Type B pancreatic cell (in vitro differentiated cells): ENCODE results near the gene GLDC. TPM values are rescaled to one million over a fixed set of nuclear protein-coding genes. Genes with fewer than 3 reads are reported as not detected.

Experiments
- DNase-seq: peaks from one replicate; pipeline ENCODE4 v3.0.0; 2021; ENCODE audit warnings: mixed read lengths; ENCODE audit not compliant: unreplicated experiment; ENCODE audit errors: extremely low spot score
- H3K27ac Mint-ChIP-seq: 2 replicates; pipeline ENCODE4 v1.8.0; 2021; ENCODE audit warnings: mild to moderate bottlenecking, mixed read lengths
- H3K27me3 Mint-ChIP-seq: 2 replicates; pipeline ENCODE4 v1.8.0; 2021; ENCODE audit warnings: mixed read lengths
- H3K36me3 Mint-ChIP-seq: 2 replicates; pipeline ENCODE4 v1.8.0; 2021; ENCODE audit warnings: mixed read lengths
- H3K4me1 Mint-ChIP-seq: one replicate; pipeline ENCODE4 v1.8.0; 2021; ENCODE audit warnings: mixed read lengths; ENCODE audit not compliant: unreplicated experiment
- H3K4me3 Mint-ChIP-seq: 2 replicates; pipeline ENCODE4 v1.8.0; 2021; ENCODE audit warnings: mild to moderate bottlenecking, mixed read lengths
- H3K9me3 Mint-ChIP-seq: 2 replicates; pipeline ENCODE4 v1.8.0; 2021; ENCODE audit warnings: mixed read lengths
- CTCF ChIP-seq: fragments of 200-600 bp; sonication (generic); conservative IDR thresholded peaks from 2 replicates; pipeline ENCODE4 v1.5.0; 2021; ENCODE audit warnings: antibody characterized with exemption, mild to moderate bottlenecking
- total RNA-seq: library from RNA; stranded (reverse); gene quantifications from 2 replicates; pipeline ENCODE4 v1.2.1, GENCODE V29; 2021; ENCODE audit warnings: low replicate concordance

Gene GLDC
- total RNA-seq, 1 donor from 2014 or later: 11.8 TPM

GRCh38 chr9:6592231-6592630 lies 53.3 kb downstream of the GLDC start:
- Mint-ChIP-seq H3K27ac (no peak overlapping the region), H3K36me3 (no peaks in the 10 kb centered on the region), H3K9me3 (no peaks in the 10 kb centered on the region), H3K27me3 (no peaks in the 10 kb centered on the region), H3K4me1 (no peaks in the 10 kb centered on the region), H3K4me3 (no peak overlapping the region)
- DNase-seq: no peak
- TF ChIP-seq CTCF: no peak

GRCh38 chr9:6590772-6591384 lies 54.7 kb downstream of the GLDC start:
- Mint-ChIP-seq H3K4me1 (no peaks in the 10 kb centered on the region), H3K27me3 (no peaks in the 10 kb centered on the region), H3K36me3 (no peaks in the 10 kb centered on the region), H3K27ac (no peak overlapping the region), H3K4me3 (no peak overlapping the region), H3K9me3 (no peaks in the 10 kb centered on the region)
- DNase-seq: no peak
- TF ChIP-seq CTCF: no peak

- Mint-ChIP-seq H3K9me3 (no peaks in the 10 kb centered on the region), H3K4me3 (no peak overlapping the region), H3K4me1 (no peaks in the 10 kb centered on the region), H3K27ac (no peak overlapping the region), H3K27me3 (no peaks in the 10 kb centered on the region), H3K36me3 (no peaks in the 10 kb centered on the region)
- no peak for TF ChIP-seq CTCF
- DNase-seq: no peak
These were observed 55.2 kb downstream of the GLDC start for GRCh38 chr9:6590334-6590733.

GRCh38 chr9:6584881-6585597 lies 60.5 kb downstream of the GLDC start:
- Mint-ChIP-seq H3K4me1 (no peaks in the 10 kb centered on the region), H3K27ac (no peak overlapping the region), H3K27me3 (no peaks in the 10 kb centered on the region), H3K9me3 (no peaks in the 10 kb centered on the region), H3K36me3 (no peaks in the 10 kb centered on the region), H3K4me3 (no peak overlapping the region)
- DNase-seq: no peak
- peak; percentile 74 for TF ChIP-seq CTCF

DNA sequence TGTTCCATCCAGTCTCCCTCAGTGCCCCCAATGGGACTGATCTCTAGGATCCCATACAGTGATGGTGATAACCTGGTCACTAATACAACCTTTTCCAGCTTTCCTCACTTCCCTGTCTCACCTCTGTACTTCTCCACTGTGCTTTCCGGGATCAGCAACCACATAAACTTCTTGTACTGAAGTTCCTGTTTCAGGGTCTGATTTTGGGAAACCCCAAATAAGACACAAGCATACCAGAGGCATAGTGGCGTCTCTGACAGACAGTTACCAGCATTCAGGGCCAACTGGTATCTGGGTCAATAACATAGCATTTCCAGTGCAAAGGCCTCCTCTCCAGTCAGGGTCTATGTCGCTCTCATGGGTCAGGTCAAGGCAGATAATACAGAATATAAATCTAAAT lies 64.3 kb downstream of the GLDC start:
- no peaks in the 10 kb centered on the region for H3K36me3 Mint-ChIP-seq
- H3K4me1 Mint-ChIP-seq: no peaks in the 10 kb centered on the region
- no peak for TF ChIP-seq CTCF
- no peak for DNase-seq
- H3K9me3 Mint-ChIP-seq: no peaks in the 10 kb centered on the region
- H3K4me3 Mint-ChIP-seq: no peak overlapping the region
- no peaks in the 10 kb centered on the region for H3K27me3 Mint-ChIP-seq
- H3K27ac Mint-ChIP-seq: no peak overlapping the region
